C4-2B (cell line): ENCODE measurements around the gene SLC39A5.

ENCODE experiments used
- CTCF ChIP-seq: fragments of 450-650 bp; conservative IDR thresholded peaks from 2 replicates; pipeline ENCODE4 v1.5.1; 2017; ENCODE audit warnings: mild to moderate bottlenecking
- ZFX ChIP-seq: fragments of 450-650 bp; IDR thresholded peaks from 2 replicates; pipeline ENCODE4 v1.6.1; 2017

- no peak for TF ChIP-seq CTCF
- TF ChIP-seq ZFX, result no peak
Measured at GRCh38 chr12:56261503-56262232, 31.8 kb downstream of the SLC39A5 start.
